GM15510 (cell line): ENCODE results near the gene SRPK1.

Source experiments
- POLR2A ChIP-seq: IDR thresholded peaks from 3 replicates; pipeline ENCODE4 v1.6.1; 2011; ENCODE audit warnings: borderline replicate concordance; ENCODE audit not compliant: insufficient read length; ENCODE audit errors: extremely low read depth

Gene SRPK1

DNA sequence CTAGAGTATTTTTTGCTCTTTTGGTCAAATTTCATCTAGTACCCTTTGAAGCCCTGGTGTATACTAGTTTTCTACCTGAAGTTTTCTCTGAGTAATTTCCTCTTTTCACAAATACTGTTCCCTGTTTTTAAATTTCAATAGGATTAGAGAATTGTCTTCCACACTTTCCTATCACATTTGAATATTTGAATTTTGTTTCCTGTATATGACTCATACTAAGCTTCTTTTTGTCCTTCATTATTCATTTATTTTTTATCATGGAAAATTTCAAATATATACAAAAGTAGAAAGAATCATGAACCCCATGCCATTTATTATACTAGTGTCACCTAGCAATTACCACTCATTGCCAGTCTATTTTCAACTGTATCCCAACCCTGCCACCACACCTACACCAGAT is 63.0 kb downstream of the SRPK1 start:
- no peak for TF ChIP-seq POLR2A

DNA sequence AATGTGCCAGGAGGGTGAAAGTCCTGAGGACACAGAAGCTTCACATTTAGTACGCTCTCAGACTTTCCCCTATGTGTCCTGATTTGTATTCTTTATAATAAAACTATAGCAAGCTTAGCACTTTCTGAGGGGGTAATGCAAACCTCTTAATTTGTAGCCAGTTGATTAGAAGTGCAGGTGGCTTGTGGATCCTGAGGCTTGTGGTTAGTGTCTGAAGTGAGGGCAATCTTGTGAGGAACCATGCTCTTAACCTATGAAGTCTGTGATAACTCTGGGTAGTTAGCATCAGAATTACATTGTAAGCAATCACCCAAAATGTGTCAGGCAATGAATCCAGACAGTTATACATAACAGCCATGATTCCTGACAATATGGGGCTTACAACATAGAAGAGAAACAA is 64.6 kb downstream of the SRPK1 start:
- TF ChIP-seq POLR2A: no peak

GRCh38 chr6:35852994-35853393 is 67.9 kb downstream of the SRPK1 start:
- no peak for TF ChIP-seq POLR2A

DNA sequence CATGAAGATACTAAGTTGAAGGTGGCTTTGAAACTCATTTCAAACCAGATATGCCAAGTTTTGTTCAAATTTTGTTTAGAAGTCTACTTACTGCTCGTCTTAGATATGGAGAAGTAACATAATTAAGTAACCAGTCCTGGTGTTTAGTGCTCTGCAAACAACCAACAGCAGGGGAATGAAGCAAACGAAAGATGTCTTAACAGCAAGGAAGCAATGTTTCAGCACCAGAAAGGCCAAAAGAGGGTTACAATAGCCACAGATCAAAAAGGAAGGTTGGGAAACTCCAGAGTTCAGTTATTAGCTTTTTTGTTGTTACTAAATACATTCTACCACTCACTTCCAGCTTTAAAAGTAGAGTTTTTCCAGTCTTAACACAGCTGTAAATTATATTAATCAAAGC is 70.7 kb downstream of the SRPK1 start:
- TF ChIP-seq POLR2A: no peak

- no peak for TF ChIP-seq POLR2A
Measured at GRCh38 chr6:35844290-35844689, 76.6 kb downstream of the SRPK1 start.

- no peak for TF ChIP-seq POLR2A
Measured at GRCh38 chr6:35842381-35842780, 78.5 kb downstream of the SRPK1 start.

- no peak for TF ChIP-seq POLR2A
Measured at GRCh38 chr6:35839019-35839418, 81.9 kb downstream of the SRPK1 start.

- no peak for TF ChIP-seq POLR2A
Measured at GRCh38 chr6:35833536-35833935, 87.4 kb downstream of the SRPK1 start.

- TF ChIP-seq POLR2A: no peak
Measured at GRCh38 chr6:35831257-35832007, 89.5 kb downstream of the SRPK1 start.

- TF ChIP-seq POLR2A: no peak
Measured at GRCh38 chr6:35829306-35829705, 91.6 kb downstream of the SRPK1 start.

DNA sequence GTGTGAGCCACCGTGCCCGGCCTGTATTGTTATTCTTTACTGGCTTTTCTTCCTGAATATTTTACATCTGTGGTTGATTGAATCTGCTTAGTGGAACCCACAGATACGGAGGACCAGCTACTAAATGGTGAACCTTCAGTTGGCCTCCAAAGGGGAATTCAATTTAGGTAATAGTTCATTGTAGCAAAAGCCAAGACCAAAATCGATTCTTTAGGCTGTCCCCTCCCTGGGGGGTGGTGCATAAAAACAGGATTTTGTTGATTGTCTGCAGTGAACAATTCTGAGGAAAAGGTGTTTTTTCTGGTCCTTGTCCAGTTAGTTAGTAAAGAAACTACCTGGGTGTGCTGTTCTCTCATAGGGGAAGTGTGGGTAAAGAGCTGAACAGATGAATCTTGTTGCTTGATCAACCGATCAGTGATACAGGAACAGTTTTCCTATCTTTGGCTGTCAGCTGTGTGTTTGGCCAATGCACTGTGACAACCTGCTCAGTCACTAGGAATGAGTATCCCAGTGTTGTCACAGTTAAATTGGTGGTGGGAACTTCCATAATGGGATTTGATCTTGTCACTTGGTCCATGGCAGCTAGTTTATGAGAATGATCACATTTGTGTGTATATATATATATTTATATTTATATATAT is 96.2 kb downstream of the SRPK1 start:
- no peak for TF ChIP-seq POLR2A

- no peak for TF ChIP-seq POLR2A
Measured at GRCh38 chr6:35823601-35824000, 97.3 kb downstream of the SRPK1 start.

GRCh38 chr6:35817515-35817914 is 103.4 kb downstream of the SRPK1 start:
- TF ChIP-seq POLR2A: no peak

GRCh38 chr6:35811699-35811995 is 109.3 kb downstream of the SRPK1 start:
- no peak for TF ChIP-seq POLR2A

DNA sequence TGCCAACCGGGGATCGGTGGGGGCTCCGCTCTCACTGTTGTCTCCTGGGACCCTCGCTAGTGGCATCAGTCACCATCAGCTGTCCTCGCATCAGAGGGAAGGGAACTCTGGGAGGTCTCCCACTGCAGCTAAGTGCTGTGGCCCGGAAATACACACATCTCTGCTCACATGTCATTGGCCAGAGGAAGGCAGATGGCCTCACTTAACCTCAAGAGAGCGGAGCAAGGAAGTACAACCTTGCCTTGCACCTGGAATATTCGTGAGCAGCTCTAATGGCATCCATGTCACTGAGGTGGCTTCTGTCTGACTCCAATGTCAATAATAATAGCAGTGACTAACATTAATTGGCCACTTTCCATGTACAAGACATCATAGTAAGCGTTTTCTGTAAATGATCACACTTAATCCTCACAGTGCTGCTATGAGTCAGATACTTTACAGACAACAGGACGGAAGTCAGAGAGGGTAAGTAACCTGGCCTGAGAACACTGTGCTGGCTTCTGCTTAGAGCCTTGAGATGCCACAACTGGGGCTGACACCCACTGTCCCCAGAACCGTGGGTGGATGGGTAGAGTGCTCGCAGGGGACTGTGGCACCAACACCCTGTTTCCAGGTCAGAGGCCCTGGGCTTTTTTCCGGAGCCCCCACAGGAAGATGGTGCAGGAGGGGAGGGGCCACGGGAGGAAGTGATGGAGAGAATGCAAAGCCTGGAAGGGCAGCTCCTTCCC is 109.8 kb downstream of the SRPK1 start:
- TF ChIP-seq POLR2A: no peak

DNA sequence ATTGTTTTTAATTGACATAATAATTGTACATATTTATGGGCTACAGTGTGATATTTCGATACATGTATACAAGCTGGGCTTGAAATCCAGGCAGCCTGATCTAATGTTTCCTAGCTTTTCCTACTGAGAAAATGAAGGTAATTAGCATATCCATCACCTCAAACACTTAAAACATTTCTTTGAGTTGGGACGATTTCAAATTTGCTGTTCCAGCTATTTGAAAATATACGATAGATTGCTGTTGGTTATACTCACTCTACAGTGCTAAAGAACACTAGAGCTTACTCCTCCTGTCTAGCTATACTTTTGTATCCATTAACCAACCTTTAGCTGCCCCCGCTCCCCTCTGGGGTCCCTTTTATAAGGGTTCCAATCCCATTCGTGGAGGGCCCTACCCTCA is 111.1 kb downstream of the SRPK1 start:
- TF ChIP-seq POLR2A: no peak

DNA sequence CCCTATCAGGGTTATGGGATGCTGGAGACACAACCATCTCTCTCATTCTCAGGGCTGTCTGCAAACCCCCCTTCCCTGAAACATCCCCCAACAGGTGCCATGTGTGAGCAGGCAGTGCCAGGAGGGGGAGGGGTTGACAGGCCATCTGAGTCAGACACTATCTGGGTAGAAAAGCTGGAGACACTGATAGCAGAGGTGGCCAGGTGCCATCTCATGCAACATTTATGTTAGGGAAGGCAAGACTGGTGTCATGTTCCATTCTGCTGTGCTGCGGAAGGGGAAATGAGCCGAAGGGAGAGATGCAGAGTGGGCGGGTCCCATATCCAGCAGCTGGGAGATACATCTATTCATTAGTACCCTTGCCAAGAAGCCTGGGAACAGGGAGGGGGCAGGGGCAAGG is 112.2 kb downstream of the SRPK1 start:
- TF ChIP-seq POLR2A: no peak
